OCI-LY7 (cell line): Measurements from ENCODE around the gene STAC. TPM values are rescaled to one million over a fixed set of nuclear protein-coding genes. Genes with fewer than 3 reads are reported as not detected.

ENCODE experiments used
- BruUV-seq: library from RNA; stranded (reverse); fragments of 400-500 nt; replicated peaks from 2 replicates; lab custom pipeline; 2021; lab: Mats Ljungman, UMichigan
- CTCF ChIA-PET: fragments of 300-600 bp; sonication (Branson Sonifier 250); formaldehyde crosslinking; loops from one replicate; lab custom pipeline; 2022; ENCODE audit warnings: antibody characterized with exemption; ENCODE audit not compliant: unreplicated experiment; lab: Charles Lee
- POLR2A ChIA-PET: fragments of 300-600 bp; sonication (Branson Sonifier 250); formaldehyde crosslinking; loops from one replicate; lab custom pipeline; 2022; ENCODE audit warnings: antibody characterized with exemption; lab: Charles Lee
- DNase-seq: peaks from one replicate; pipeline ENCODE4 v3.0.0-alpha.2; 2015; ENCODE audit warnings: low spot score
- H2AFZ ChIP-seq: fragments of 200-600 bp; sonication (generic), shearing (Covaris generic); 2 replicates; pipeline ENCODE4 v1.6.1; 2014; ENCODE audit warnings: mild to moderate bottlenecking, antibody characterized with exemption, low read length, moderate library complexity
- H3K27ac ChIP-seq: fragments of 200-600 bp; sonication (generic); 2 replicates; pipeline ENCODE4 v1.5.1; 2014; ENCODE audit warnings: mixed run types, low read depth, mild to moderate bottlenecking, moderate library complexity, low read length, inconsistent platforms; ENCODE audit not compliant: poor library complexity, severe bottlenecking
- H3K36me3 ChIP-seq: fragments of 200-600 bp; sonication (generic); 2 replicates; pipeline ENCODE4 v1.6.1; 2014; ENCODE audit warnings: mild to moderate bottlenecking, antibody characterized with exemption, low read length, moderate library complexity, mixed read lengths; ENCODE audit not compliant: insufficient read depth
- H3K4me1 ChIP-seq: fragments of 200-600 bp; sonication (generic); 2 replicates; pipeline ENCODE4 v1.5.1; 2014; ENCODE audit warnings: mild to moderate bottlenecking, low read length; ENCODE audit not compliant: insufficient read depth, poor library complexity, severe bottlenecking
- H3K4me2 ChIP-seq: fragments of 200-600 bp; sonication (generic); 2 replicates; pipeline ENCODE4 v1.6.1; 2014; ENCODE audit warnings: mild to moderate bottlenecking, low read length
- H3K4me3 ChIP-seq: fragments of 200-600 bp; sonication (generic); 2 replicates; pipeline ENCODE4 v1.5.1; 2014; ENCODE audit warnings: mild to moderate bottlenecking, low read depth, low read length; ENCODE audit not compliant: poor library complexity, severe bottlenecking
- H3K79me2 ChIP-seq: fragments of 200-600 bp; sonication (generic); 2 replicates; pipeline ENCODE4 v1.6.1; 2016; ENCODE audit warnings: low read depth, mild to moderate bottlenecking, low read length, moderate library complexity, mixed read lengths; ENCODE audit not compliant: insufficient read depth
- H3K9me2 ChIP-seq: fragments of 200-600 bp; sonication (generic); 2 replicates; pipeline ENCODE4 v1.6.1; 2016; ENCODE audit warnings: mild to moderate bottlenecking, low read length, mixed read lengths; ENCODE audit not compliant: insufficient read depth
- H3K9me3 ChIP-seq: fragments of 200-600 bp; sonication (generic); 2 replicates; pipeline ENCODE4 v1.6.1; 2014; ENCODE audit warnings: mild to moderate bottlenecking, mixed run types, low read length, mixed read lengths
- H4K20me1 ChIP-seq: fragments of 200-600 bp; sonication (generic); 2 replicates; pipeline ENCODE4 v1.6.1; 2014; ENCODE audit warnings: mild to moderate bottlenecking, antibody characterized with exemption, low read length, moderate library complexity, mixed read lengths; ENCODE audit not compliant: insufficient read depth
- EZH2phosphoT487 ChIP-seq: fragments of 200-600 bp; sonication (generic); IDR thresholded peaks from 2 replicates; pipeline ENCODE4 v1.6.1; 2018; ENCODE audit warnings: low read depth, borderline replicate concordance, mild to moderate bottlenecking, mixed run types, antibody characterized with exemption, low read length, moderate library complexity, mixed read lengths
- intact Hi-C: fragments of 100-400 bp; cut with micrococcal nuclease; formaldehyde crosslinking; loops from one replicate; pipeline ENCODE4 v1.10.0; 2022; ENCODE audit not compliant: unreplicated experiment
- total RNA-seq, 2 experiments: library from RNA; depleted of rRNA in 1 of 2; stranded (reverse); fragments of >200 nt in 1 of 2; shearing (Covaris generic) in 1 of 2; gene quantifications; 2 replicates each; pipeline ENCODE4 v1.2.3, GENCODE V29; 2014 to 2022
- TF ChIP-seq, protein P1 (sequence below): fragments of 200-600 bp; sonication (generic); conservative IDR thresholded peaks from 2 replicates; pipeline ENCODE4 v1.5.1; 2014; ENCODE audit warnings: mild to moderate bottlenecking, antibody characterized with exemption, low read length, moderate library complexity, mixed read lengths

The STAC gene
- total RNA-seq, 2 experiments from 2014 or later: not detected

- POLR2A ChIA-PET: no interaction called here
- no peak overlapping the region for H3K4me2 ChIP-seq
Measured at GRCh38 chr3:36418296-36418695, 38.0 kb downstream of the STAC start.

GRCh38 chr3:36428445-36428844 is 48.1 kb downstream of the STAC start:
- H3K27ac ChIP-seq: no peak overlapping the region
- no peak overlapping the region for H3K4me2 ChIP-seq
- H3K79me2 ChIP-seq: no peaks in the 10 kb centered on the region
- intact Hi-C loops: no loop called here
- no peaks in the 10 kb centered on the region for H3K4me1 ChIP-seq
- no peak overlapping the region for H3K4me3 ChIP-seq
- no TSS peak for BruUV-seq
- POLR2A ChIA-PET: no interaction called here
- DNase-seq: no peak
- TF ChIP-seq, protein P1, sequence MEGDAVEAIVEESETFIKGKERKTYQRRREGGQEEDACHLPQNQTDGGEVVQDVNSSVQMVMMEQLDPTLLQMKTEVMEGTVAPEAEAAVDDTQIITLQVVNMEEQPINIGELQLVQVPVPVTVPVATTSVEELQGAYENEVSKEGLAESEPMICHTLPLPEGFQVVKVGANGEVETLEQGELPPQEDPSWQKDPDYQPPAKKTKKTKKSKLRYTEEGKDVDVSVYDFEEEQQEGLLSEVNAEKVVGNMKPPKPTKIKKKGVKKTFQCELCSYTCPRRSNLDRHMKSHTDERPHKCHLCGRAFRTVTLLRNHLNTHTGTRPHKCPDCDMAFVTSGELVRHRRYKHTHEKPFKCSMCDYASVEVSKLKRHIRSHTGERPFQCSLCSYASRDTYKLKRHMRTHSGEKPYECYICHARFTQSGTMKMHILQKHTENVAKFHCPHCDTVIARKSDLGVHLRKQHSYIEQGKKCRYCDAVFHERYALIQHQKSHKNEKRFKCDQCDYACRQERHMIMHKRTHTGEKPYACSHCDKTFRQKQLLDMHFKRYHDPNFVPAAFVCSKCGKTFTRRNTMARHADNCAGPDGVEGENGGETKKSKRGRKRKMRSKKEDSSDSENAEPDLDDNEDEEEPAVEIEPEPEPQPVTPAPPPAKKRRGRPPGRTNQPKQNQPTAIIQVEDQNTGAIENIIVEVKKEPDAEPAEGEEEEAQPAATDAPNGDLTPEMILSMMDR: no peak
- no peak for TF ChIP-seq EZH2phosphoT487
- H3K9me3 ChIP-seq: no peaks in the 10 kb centered on the region
- H3K36me3 ChIP-seq: no peaks in the 10 kb centered on the region
- no peak overlapping the region for H2AFZ ChIP-seq
- no peaks in the 10 kb centered on the region for H4K20me1 ChIP-seq
- no peaks in the 10 kb centered on the region for H3K9me2 ChIP-seq
- CTCF ChIA-PET: no interaction called here

More at GRCh38 chr3:36418296-36418695, 38.0 kb downstream of the STAC start:
- no TSS peak for BruUV-seq
- CTCF ChIA-PET: no interaction called here
- no peak for DNase-seq
- Histone ChIP-seq H4K20me1 (no peaks in the 10 kb centered on the region), H3K4me1 (no peaks in the 10 kb centered on the region), H3K4me3 (no peak overlapping the region), H2AFZ (no peak overlapping the region), H3K9me2 (no peaks in the 10 kb centered on the region), H3K36me3 (no peaks in the 10 kb centered on the region), H3K9me3 (no peaks in the 10 kb centered on the region), H3K79me2 (no peaks in the 10 kb centered on the region), H3K27ac (no peak overlapping the region)
- no peak for TF ChIP-seq EZH2phosphoT487
- TF ChIP-seq, protein P1: no peak
- intact Hi-C loops: no loop called here

- Histone ChIP-seq H3K36me3 (no peaks in the 10 kb centered on the region), H3K4me1 (no peaks in the 10 kb centered on the region)
Measured at GRCh38 chr3:36429986-36430485, 49.7 kb downstream of the STAC start.

More at GRCh38 chr3:36429986-36430485, 49.7 kb downstream of the STAC start:
- no TSS peak for BruUV-seq
- TF ChIP-seq, protein P1: no peak
- TF ChIP-seq EZH2phosphoT487: no peak
- Histone ChIP-seq H3K4me2 (no peak overlapping the region), H2AFZ (no peak overlapping the region), H3K27ac (no peak overlapping the region), H4K20me1 (no peaks in the 10 kb centered on the region), H3K79me2 (no peaks in the 10 kb centered on the region), H3K9me2 (no peaks in the 10 kb centered on the region), H3K4me3 (no peak overlapping the region), H3K9me3 (no peaks in the 10 kb centered on the region)
- POLR2A ChIA-PET: no interaction called here
- DNase-seq: no peak
- CTCF ChIA-PET: no interaction called here
- intact Hi-C loops: no loop called here
